ENCODE results near the gene RASSF4. TPM values are rescaled to one million over a fixed set of nuclear protein-coding genes. Genes with fewer than 3 reads are reported as not detected.

The RASSF4 gene
- total and polyA plus RNA-seq, 4 donors, result 19.5 to 55.4 (median 41.6) TPM

GRCh38 chr10:44975431-44976331, 16.1 kb downstream of the RASSF4 start:
- DNase-seq, result peak; percentile 73 to 87 (median 78)
- Histone ChIP-seq H3K9me3 (ENCODE audit: control insufficient read depth in 4 of 4, insufficient read depth in 3 of 4, low read length in 3 of 4) (no peaks in the 10 kb centered on the region), H3K27ac (ENCODE audit: low read depth in 1 of 2, low read length in 1 of 2) (peak overlapping the region; percentile 48 to 62), H3K4me3 (peak overlapping the region; percentile 44), H3K4me1 (ENCODE audit: control insufficient read depth in 5 of 5, insufficient read depth in 5 of 5, low read length in 5 of 5) (peaks cover 0 to 55% (median 38%) of the 10 kb centered on the region in 5 donors), H3K36me3 (ENCODE audit: control insufficient read depth in 4 of 4, insufficient read depth in 4 of 4, low read length in 4 of 4) (peaks cover 0 to 16% (median 0%) of the 10 kb centered on the region in 4 donors), H3K27me3 (ENCODE audit: control insufficient read depth in 3 of 3, insufficient read depth in 3 of 3, low read length in 2 of 3) (no peaks in the 10 kb centered on the region), H3K9ac (ENCODE audit: insufficient read depth in 1 of 2, low read length in 2 of 2) (no peak overlapping the region)
- TF ChIP-seq CTCF (IDR thresholded peaks at IDR 0.05; ENCODE audit: control extremely low read depth, extremely low read depth), result no peak
- 28 to 33% methylated on average over 10 of the region's 10 CpGs for WGBS, 2 donors
- no peak for ATAC-seq (ENCODE audit: insufficient read depth, low FRiP score)

GRCh38 chr10:44976352-44977198, 17.0 kb downstream of the RASSF4 start:
- peaks cover 0 to 8% (median 0%) of the 10 kb centered on the region in 4 donors for H3K36me3 ChIP-seq (ENCODE audit: control insufficient read depth in 4 of 4, insufficient read depth in 4 of 4, low read length in 4 of 4)
- H3K27me3 ChIP-seq (ENCODE audit: control insufficient read depth in 3 of 3, insufficient read depth in 3 of 3, low read length in 2 of 3), result no peaks in the 10 kb centered on the region
- ATAC-seq (ENCODE audit: insufficient read depth, low FRiP score) (no peak), DNase-seq (no peak)
- no peak for TF ChIP-seq CTCF (IDR thresholded peaks at IDR 0.05; ENCODE audit: control extremely low read depth, extremely low read depth)
- WGBS, 2 donors, result 65 to 81% methylated on average over 9 of the region's 9 CpGs
- H3K4me3 ChIP-seq, result peak overlapping the region; percentile 67
- H3K27ac ChIP-seq (ENCODE audit: low read depth in 1 of 2, low read length in 1 of 2), result peak overlapping the region; percentile 87 to 95
- peaks cover 0 to 55% (median 35%) of the 10 kb centered on the region in 5 donors for H3K4me1 ChIP-seq (ENCODE audit: control insufficient read depth in 5 of 5, insufficient read depth in 5 of 5, low read length in 5 of 5)
- no peak overlapping the region for H3K9ac ChIP-seq (ENCODE audit: insufficient read depth in 1 of 2, low read length in 2 of 2)
- no peaks in the 10 kb centered on the region for H3K9me3 ChIP-seq (ENCODE audit: control insufficient read depth in 4 of 4, insufficient read depth in 3 of 4, low read length in 3 of 4)

GRCh38 chr10:44977287-44978212, 17.9 kb downstream of the RASSF4 start:
- no peak for TF ChIP-seq CTCF (IDR thresholded peaks at IDR 0.05; ENCODE audit: control extremely low read depth, extremely low read depth)
- no peak for DNase-seq
- peaks cover 0 to 55% (median 43%) of the 10 kb centered on the region in 5 donors for H3K4me1 ChIP-seq (ENCODE audit: control insufficient read depth in 5 of 5, insufficient read depth in 5 of 5, low read length in 5 of 5)
- H3K27ac ChIP-seq (ENCODE audit: low read depth in 1 of 2, low read length in 1 of 2), result peak overlapping the region; percentile 87 to 95
- no peaks in the 10 kb centered on the region for H3K27me3 ChIP-seq (ENCODE audit: control insufficient read depth in 3 of 3, insufficient read depth in 3 of 3, low read length in 2 of 3)
- peak overlapping the region; percentile 28 to 63 for H3K9ac ChIP-seq (ENCODE audit: insufficient read depth in 1 of 2, low read length in 2 of 2)
- H3K9me3 ChIP-seq (ENCODE audit: control insufficient read depth in 4 of 4, insufficient read depth in 3 of 4, low read length in 3 of 4), result no peaks in the 10 kb centered on the region
- H3K4me3 ChIP-seq, result peak overlapping the region; percentile 67
- WGBS, 2 donors, result 47 to 59% methylated on average over 25 of the region's 25 CpGs
- H3K36me3 ChIP-seq (ENCODE audit: control insufficient read depth in 4 of 4, insufficient read depth in 4 of 4, low read length in 4 of 4), result peaks cover 0 to 2% (median 0%) of the 10 kb centered on the region in 4 donors
- ATAC-seq (ENCODE audit: insufficient read depth, low FRiP score), result no peak
